Natural killer cell (primary cell): ENCODE measurements around the gene ADAMTSL1. TPM values are rescaled to one million over a fixed set of nuclear protein-coding genes. Genes with fewer than 3 reads are reported as not detected.

Experiments
- ATAC-seq, 3 donors: fragments of 150-1000 bp in 2 of 3; fragments of 200-7000 bp in 1 of 3; cut with Tn5 transposase; 1 replicate in 1 of 3; 2 replicates in 2 of 3; pipeline ENCODE4 v1.10.0; 2021; ENCODE audit warnings: mild to moderate bottlenecking in 2 of 3, moderate library complexity in 2 of 3
- DNase-seq, 2 donors: peaks; one replicate each; pipeline versions ENCODE4 v3.0.0 to v3.0.0-alpha.2; 2013 to 2021; ENCODE audit warnings: mixed read lengths in 1 of 2
- H3K27ac ChIP-seq: one replicate; pipeline ENCODE4 v1.5.1; 2013; ENCODE audit warnings: mild to moderate bottlenecking, low read length
- H3K27me3 ChIP-seq: one replicate; pipeline ENCODE4 v1.6.1; 2013; ENCODE audit warnings: low read length; ENCODE audit not compliant: control insufficient read depth, insufficient read depth
- H3K36me3 ChIP-seq: one replicate; pipeline ENCODE4 v1.6.1; 2013; ENCODE audit warnings: low read length; ENCODE audit not compliant: control insufficient read depth, insufficient read depth
- H3K4me1 ChIP-seq: one replicate; pipeline ENCODE4 v1.6.1; 2013; ENCODE audit warnings: low read length; ENCODE audit not compliant: control insufficient read depth, insufficient read depth
- H3K4me3 ChIP-seq: one replicate; pipeline ENCODE4 v1.5.1; 2013; ENCODE audit warnings: low read length
- H3K9me3 ChIP-seq: one replicate; pipeline ENCODE4 v1.6.1; 2013; ENCODE audit warnings: low read length; ENCODE audit not compliant: control insufficient read depth, insufficient read depth
- H3K27ac Mint-ChIP-seq, 2 donors: one replicate each; pipeline ENCODE4 v1.8.0; 2022; ENCODE audit warnings: mild to moderate bottlenecking in 2 of 2, mixed read lengths in 2 of 2, moderate library complexity in 1 of 2
- H3K27me3 Mint-ChIP-seq, 2 donors: one replicate each; pipeline ENCODE4 v1.8.0; 2022; ENCODE audit warnings: low read depth in 2 of 2, mixed read lengths in 2 of 2
- H3K36me3 Mint-ChIP-seq: one replicate; pipeline ENCODE4 v1.8.0; 2022; ENCODE audit warnings: mixed read lengths
- H3K4me1 Mint-ChIP-seq, 2 donors: one replicate each; pipeline ENCODE4 v1.8.0; 2022; ENCODE audit warnings: mixed read lengths in 2 of 2
- H3K4me3 Mint-ChIP-seq: one replicate; pipeline ENCODE4 v1.8.0; 2022; ENCODE audit warnings: mild to moderate bottlenecking, moderate library complexity, mixed read lengths
- H3K9me3 Mint-ChIP-seq, 2 donors: one replicate each; pipeline ENCODE4 v1.8.0; 2022; ENCODE audit warnings: mixed read lengths in 2 of 2
- WGBS: methylation state at CpG from one replicate; pipeline ENCODE4 v1.1.7; 2013; ENCODE audit warnings: missing lambda C conversion rate; ENCODE audit not compliant: insufficient coverage; 5-methylcytosine and 5-hydroxymethylcytosine counted together
- intact Hi-C: fragments of 100-400 bp; cut with micrococcal nuclease; formaldehyde crosslinking; loops from one replicate; pipeline ENCODE4 v1.14.2; 2022
- total RNA-seq, 4 donors: library from RNA; stranded (reverse); fragments of 120-200 nt in 1 of 4; gene quantifications; one replicate each; pipeline versions ENCODE4 v1.2.3 to v1.2.4, GENCODE V29; 2013 to 2022
- TF ChIP-seq, protein P1 (sequence below): fragments of 200-600 bp; IDR thresholded peaks from one replicate; pipeline ENCODE4 v1.8.0; 2022; ENCODE audit warnings: antibody characterized with exemption

ADAMTSL1 gene
- total RNA-seq, 3 donors from 2014 or later (not counting 1 experiment from before 2014, with no cell fraction given), result not detected

DNA sequence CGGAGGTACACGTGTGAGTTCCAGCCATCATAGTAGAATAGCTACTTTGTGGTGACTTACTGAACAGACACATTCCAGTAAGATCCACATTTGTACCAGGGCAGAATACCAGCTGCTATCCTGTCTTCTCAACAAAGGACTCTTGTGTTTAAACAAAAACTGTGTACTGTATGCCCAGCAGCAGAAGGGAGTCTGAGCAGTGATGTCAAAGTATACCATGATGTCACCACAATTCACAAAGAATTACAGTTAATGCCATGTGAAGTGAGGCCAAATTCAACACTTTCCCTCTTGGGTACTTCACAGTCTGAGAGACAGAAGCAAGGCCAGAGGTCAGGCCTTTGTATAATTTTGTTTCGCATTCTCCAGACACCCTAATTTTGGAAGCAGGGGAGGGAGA, 137.0 kb downstream of the ADAMTSL1 start:
- DNase-seq (no peak), ATAC-seq (no peak)
- intact Hi-C loops, result no loop called here
- 90% methylated on average over 3 of the region's 3 CpGs for WGBS
- Mint-ChIP-seq H3K36me3 (no peaks in the 10 kb centered on the region), H3K9me3 (peaks cover 0 to 2% of the 10 kb centered on the region in 2 donors), H3K4me3 (no peak overlapping the region), H3K4me1 (no peaks in the 10 kb centered on the region), H3K27me3 (no peaks in the 10 kb centered on the region), H3K27ac (no peak overlapping the region)
- Histone ChIP-seq H3K4me1 (no peaks in the 10 kb centered on the region), H3K4me3 (no peak overlapping the region), H3K9me3 (no peaks in the 10 kb centered on the region), H3K27ac (no peak overlapping the region), H3K36me3 (no peaks in the 10 kb centered on the region), H3K27me3 (no peaks in the 10 kb centered on the region)
- TF ChIP-seq, protein P1, sequence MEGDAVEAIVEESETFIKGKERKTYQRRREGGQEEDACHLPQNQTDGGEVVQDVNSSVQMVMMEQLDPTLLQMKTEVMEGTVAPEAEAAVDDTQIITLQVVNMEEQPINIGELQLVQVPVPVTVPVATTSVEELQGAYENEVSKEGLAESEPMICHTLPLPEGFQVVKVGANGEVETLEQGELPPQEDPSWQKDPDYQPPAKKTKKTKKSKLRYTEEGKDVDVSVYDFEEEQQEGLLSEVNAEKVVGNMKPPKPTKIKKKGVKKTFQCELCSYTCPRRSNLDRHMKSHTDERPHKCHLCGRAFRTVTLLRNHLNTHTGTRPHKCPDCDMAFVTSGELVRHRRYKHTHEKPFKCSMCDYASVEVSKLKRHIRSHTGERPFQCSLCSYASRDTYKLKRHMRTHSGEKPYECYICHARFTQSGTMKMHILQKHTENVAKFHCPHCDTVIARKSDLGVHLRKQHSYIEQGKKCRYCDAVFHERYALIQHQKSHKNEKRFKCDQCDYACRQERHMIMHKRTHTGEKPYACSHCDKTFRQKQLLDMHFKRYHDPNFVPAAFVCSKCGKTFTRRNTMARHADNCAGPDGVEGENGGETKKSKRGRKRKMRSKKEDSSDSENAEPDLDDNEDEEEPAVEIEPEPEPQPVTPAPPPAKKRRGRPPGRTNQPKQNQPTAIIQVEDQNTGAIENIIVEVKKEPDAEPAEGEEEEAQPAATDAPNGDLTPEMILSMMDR, result no peak

DNA sequence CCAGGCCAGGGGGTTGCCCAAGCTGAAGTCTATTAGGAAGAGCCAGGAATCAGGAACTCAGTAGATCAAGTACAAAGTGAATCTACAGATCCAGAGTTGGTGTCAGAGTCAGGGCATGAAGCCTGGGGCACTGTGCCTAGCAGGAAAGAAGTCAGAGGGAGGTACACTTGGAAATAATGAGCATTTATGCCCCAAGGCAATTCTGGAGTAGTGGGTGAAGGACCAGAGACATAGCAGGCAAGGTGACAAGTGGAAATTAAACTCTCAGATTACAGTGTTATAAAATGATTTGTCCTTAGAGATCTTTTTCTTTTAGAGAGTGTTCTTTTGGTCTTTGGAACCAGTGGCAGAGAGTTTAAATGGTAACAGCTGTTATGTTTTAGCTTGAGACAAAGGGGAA, 138.0 kb downstream of the ADAMTSL1 start:
- Mint-ChIP-seq H3K4me1 (no peaks in the 10 kb centered on the region), H3K9me3 (peaks cover 0 to 2% of the 10 kb centered on the region in 2 donors), H3K27ac (no peak overlapping the region), H3K4me3 (no peak overlapping the region), H3K36me3 (no peaks in the 10 kb centered on the region), H3K27me3 (no peaks in the 10 kb centered on the region)
- TF ChIP-seq, protein P1, result no peak
- no peaks in the 10 kb centered on the region for H3K4me1 ChIP-seq
- no peak overlapping the region for H3K4me3 ChIP-seq
- DNase-seq (no peak), ATAC-seq (no peak)
- H3K36me3 ChIP-seq, result no peaks in the 10 kb centered on the region
- no peak overlapping the region for H3K27ac ChIP-seq
- no peaks in the 10 kb centered on the region for H3K9me3 ChIP-seq
- H3K27me3 ChIP-seq, result no peaks in the 10 kb centered on the region
- intact Hi-C loops, result no loop called here

DNA sequence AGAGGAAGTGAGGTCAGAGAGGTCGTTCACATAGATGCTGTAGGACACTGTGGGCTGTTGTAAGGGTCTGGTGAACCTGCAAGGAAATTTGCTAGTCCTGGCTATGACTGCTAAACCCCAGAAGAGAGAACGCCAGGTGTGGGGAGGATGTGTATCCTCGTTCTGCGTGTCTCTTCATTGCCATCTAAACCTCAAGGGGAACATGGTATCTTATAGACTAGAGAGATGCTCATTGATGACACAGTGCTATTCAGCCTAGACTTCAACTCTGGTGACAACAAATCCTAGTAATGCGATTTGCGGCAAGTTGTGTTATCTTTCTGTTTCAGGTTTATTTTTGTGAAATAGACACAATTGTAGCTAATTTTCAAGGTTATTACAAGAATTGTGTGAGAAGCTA, 140.2 kb downstream of the ADAMTSL1 start:
- Histone ChIP-seq H3K27ac (no peak overlapping the region), H3K36me3 (no peaks in the 10 kb centered on the region), H3K4me1 (no peaks in the 10 kb centered on the region), H3K27me3 (no peaks in the 10 kb centered on the region), H3K4me3 (no peak overlapping the region), H3K9me3 (no peaks in the 10 kb centered on the region)
- DNase-seq, result no peak
- 82% methylated on average over 5 of the region's 6 CpGs for WGBS
- no peak for ATAC-seq
- Mint-ChIP-seq H3K9me3 (peaks cover 0 to 2% of the 10 kb centered on the region in 2 donors), H3K4me1 (no peaks in the 10 kb centered on the region), H3K4me3 (no peak overlapping the region), H3K27ac (no peak overlapping the region), H3K27me3 (no peaks in the 10 kb centered on the region), H3K36me3 (no peaks in the 10 kb centered on the region)
- TF ChIP-seq, protein P1, result no peak
- intact Hi-C loops, result no loop called here

DNA sequence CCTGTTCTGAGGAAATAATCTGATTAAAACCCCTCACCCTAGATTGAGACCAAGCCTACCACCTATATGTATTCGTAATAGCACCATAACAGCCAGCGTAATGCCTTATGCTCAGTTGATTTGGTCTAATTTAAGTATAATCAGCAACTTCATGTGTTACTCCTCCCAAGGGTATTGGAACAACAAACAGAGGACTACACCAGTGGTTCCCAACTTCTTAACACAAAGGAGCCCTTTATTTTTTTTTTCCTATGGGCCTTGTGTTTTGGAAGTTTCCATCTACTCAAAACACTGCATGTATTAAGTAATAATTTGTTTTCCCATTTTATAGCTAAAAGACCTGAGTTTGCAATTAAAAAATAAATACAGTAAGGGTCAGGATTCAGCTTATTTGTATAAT, 140.7 kb downstream of the ADAMTSL1 start:
- intact Hi-C loops, result no loop called here
- Mint-ChIP-seq H3K27ac (no peak overlapping the region), H3K4me1 (no peaks in the 10 kb centered on the region), H3K9me3 (peaks cover 0 to 2% of the 10 kb centered on the region in 2 donors), H3K36me3 (no peaks in the 10 kb centered on the region), H3K4me3 (no peak overlapping the region), H3K27me3 (no peaks in the 10 kb centered on the region)
- 96% methylated on average over 2 of the region's 2 CpGs for WGBS
- Histone ChIP-seq H3K9me3 (no peaks in the 10 kb centered on the region), H3K27me3 (no peaks in the 10 kb centered on the region), H3K4me1 (no peaks in the 10 kb centered on the region), H3K36me3 (no peaks in the 10 kb centered on the region), H3K27ac (no peak overlapping the region), H3K4me3 (no peak overlapping the region)
- DNase-seq (no peak), ATAC-seq (no peak)
- TF ChIP-seq, protein P1, result no peak
